AG09309 (cell line): ENCODE data around the gene INTS11.

Experiments used
- DNase-seq: peaks from one replicate; pipeline ENCODE4 v3.0.0-alpha.2; 2010; ENCODE audit warnings: low read depth
- H3K4me3 ChIP-seq: 2 replicates; pipeline ENCODE4 v1.5.1; 2011; ENCODE audit warnings: mild to moderate bottlenecking, low read depth, low read length, moderate library complexity; ENCODE audit not compliant: control insufficient read depth
- CTCF ChIP-seq: IDR thresholded peaks from 2 replicates; pipeline ENCODE4 v1.5.1; 2011; ENCODE audit warnings: mild to moderate bottlenecking, low read depth, low read length, inconsistent platforms; ENCODE audit not compliant: insufficient read depth, control insufficient read depth; ENCODE audit errors: missing control alignments

Gene INTS11

GRCh38 chr1:1298861-1299685, 25.4 kb downstream of the INTS11 start:
- no peak for TF ChIP-seq CTCF
- H3K4me3 ChIP-seq = no peak overlapping the region
- DNase-seq = no peak

- H3K4me3 ChIP-seq = no peak overlapping the region
- DNase-seq = no peak
- TF ChIP-seq CTCF = no peak
Measured at GRCh38 chr1:1297802-1298424, 26.5 kb downstream of the INTS11 start.

- no peak for TF ChIP-seq CTCF
- DNase-seq = no peak
- no peak overlapping the region for H3K4me3 ChIP-seq
Measured at GRCh38 chr1:1296070-1297061, 28.1 kb downstream of the INTS11 start.

GRCh38 chr1:1295154-1295923, 29.1 kb downstream of the INTS11 start:
- no peak overlapping the region for H3K4me3 ChIP-seq
- no peak for DNase-seq
- TF ChIP-seq CTCF = no peak

- TF ChIP-seq CTCF = no peak
- no peak for DNase-seq
Measured at GRCh38 chr1:1294250-1294890, 30.1 kb downstream of the INTS11 start.

More at GRCh38 chr1:1294250-1294890, 30.1 kb downstream of the INTS11 start:
- no peak overlapping the region for H3K4me3 ChIP-seq
